Keratinocyte (primary cell): Measurements from ENCODE around the gene SYNM.

Experiments
- CTCF ChIP-seq, 3 experiments: IDR thresholded peaks in 1 of 3; conservative IDR thresholded peaks in 1 of 3; optimal IDR thresholded peaks in 1 of 3; 2 replicates in 2 of 3; 3 replicates in 1 of 3; pipeline versions ENCODE3 to v1.5.1; 2011; ENCODE audit warnings: low read length in 3 of 3, mild to moderate bottlenecking in 3 of 3, moderate library complexity in 2 of 3, control low read depth in 1 of 3, inconsistent platforms in 1 of 3; ENCODE audit not compliant: insufficient read depth in 2 of 3; ENCODE audit errors: extremely low read depth in 1 of 3
- EZH2 ChIP-seq: IDR thresholded peaks from one replicate; pipeline ENCODE4 v1.6.1; 2012; ENCODE audit warnings: inconsistent platforms, mild to moderate bottlenecking, low read length, moderate library complexity

- TF ChIP-seq CTCF (optimal IDR thresholded peaks at IDR 0.05 in 1 of 3, IDR thresholded peaks at IDR 0.05 in 1 of 3, conservative IDR thresholded peaks at IDR 0.05 in 1 of 3; ENCODE audit: extremely low read depth in 1 of 3, insufficient read depth in 2 of 3, low read length in 3 of 3) (no peak), EZH2 (no peak)
These were observed 12.2 kb downstream of the SYNM start for GRCh38 chr15:99117111-99117510.
